GM13976 (cell line): Measurements from ENCODE around the gene HSPA1A.
A peak's percentile ranks its signal among the peaks of the same experiment; 100 is the strongest.

ENCODE experiments used
- DNase-seq: peaks from one replicate; pipeline ENCODE4 v3.0.0; 2012; ENCODE audit warnings: low spot score
- CTCF ChIP-seq: IDR thresholded peaks from 2 replicates; pipeline ENCODE4 v1.5.1; 2012; ENCODE audit warnings: borderline replicate concordance, mild to moderate bottlenecking; ENCODE audit not compliant: insufficient read depth; ENCODE audit errors: extremely low read depth, missing control alignments, control extremely low read depth
- in situ Hi-C: fragments of 300-500 bp; cut with MboI; formaldehyde crosslinking; loops from one replicate; pipeline ENCODE4 v1.12.0; 2022; ENCODE audit warnings: low sequenced_read_pairs, mixed read lengths, inconsistent platforms; ENCODE audit not compliant: unreplicated experiment

HSPA1A gene

GRCh38 chr6:31781244-31782125 is 33.9 kb upstream of the HSPA1A start:
- in situ Hi-C loops: no loop called here
- no peak for TF ChIP-seq CTCF
- no peak for DNase-seq

- no peak for TF ChIP-seq CTCF
- in situ Hi-C loops: no loop called here
- no peak for DNase-seq
Observed at GRCh38 chr6:31782126-31782855, 33.1 kb upstream of the HSPA1A start.

- DNase-seq: no peak
- in situ Hi-C loops: no loop called here
- no peak for TF ChIP-seq CTCF
Observed at GRCh38 chr6:31784098-31784925, 31.0 kb upstream of the HSPA1A start.

GRCh38 chr6:31785475-31785874 is 29.9 kb upstream of the HSPA1A start:
- TF ChIP-seq CTCF: no peak
- in situ Hi-C loops: no loop called here
- DNase-seq: no peak

- peak; percentile 52 for TF ChIP-seq CTCF
- in situ Hi-C loops: no loop called here
- DNase-seq: peak; percentile 68
Observed at GRCh38 chr6:31791324-31792089, 23.8 kb upstream of the HSPA1A start.

- DNase-seq: no peak
- TF ChIP-seq CTCF: no peak
- in situ Hi-C loops: no loop called here
Observed at GRCh38 chr6:31792090-31792374, 23.3 kb upstream of the HSPA1A start.
